Natural killer cell (primary cell): ENCODE measurements around the gene PLA2G4A. TPM values are rescaled to one million over a fixed set of nuclear protein-coding genes. Genes with fewer than 3 reads are reported as not detected.

Experiments used
- ATAC-seq, 3 donors: fragments of 150-1000 bp in 2 of 3; fragments of 200-7000 bp in 1 of 3; cut with Tn5 transposase; 1 replicate in 1 of 3; 2 replicates in 2 of 3; pipeline ENCODE4 v1.10.0; 2021; ENCODE audit warnings: mild to moderate bottlenecking in 2 of 3, moderate library complexity in 2 of 3
- DNase-seq, 2 donors: peaks; one replicate each; pipeline versions ENCODE4 v3.0.0 to v3.0.0-alpha.2; 2013 to 2021; ENCODE audit warnings: mixed read lengths in 1 of 2
- H3K27ac ChIP-seq: one replicate; pipeline ENCODE4 v1.5.1; 2013; ENCODE audit warnings: mild to moderate bottlenecking, low read length
- H3K27me3 ChIP-seq: one replicate; pipeline ENCODE4 v1.6.1; 2013; ENCODE audit warnings: low read length; ENCODE audit not compliant: control insufficient read depth, insufficient read depth
- H3K36me3 ChIP-seq: one replicate; pipeline ENCODE4 v1.6.1; 2013; ENCODE audit warnings: low read length; ENCODE audit not compliant: control insufficient read depth, insufficient read depth
- H3K4me1 ChIP-seq: one replicate; pipeline ENCODE4 v1.6.1; 2013; ENCODE audit warnings: low read length; ENCODE audit not compliant: control insufficient read depth, insufficient read depth
- H3K4me3 ChIP-seq: one replicate; pipeline ENCODE4 v1.5.1; 2013; ENCODE audit warnings: low read length
- H3K9me3 ChIP-seq: one replicate; pipeline ENCODE4 v1.6.1; 2013; ENCODE audit warnings: low read length; ENCODE audit not compliant: control insufficient read depth, insufficient read depth
- H3K27ac Mint-ChIP-seq, 2 donors: one replicate each; pipeline ENCODE4 v1.8.0; 2022; ENCODE audit warnings: mild to moderate bottlenecking in 2 of 2, mixed read lengths in 2 of 2, moderate library complexity in 1 of 2
- H3K27me3 Mint-ChIP-seq, 2 donors: one replicate each; pipeline ENCODE4 v1.8.0; 2022; ENCODE audit warnings: low read depth in 2 of 2, mixed read lengths in 2 of 2
- H3K36me3 Mint-ChIP-seq: one replicate; pipeline ENCODE4 v1.8.0; 2022; ENCODE audit warnings: mixed read lengths
- H3K4me1 Mint-ChIP-seq, 2 donors: one replicate each; pipeline ENCODE4 v1.8.0; 2022; ENCODE audit warnings: mixed read lengths in 2 of 2
- H3K4me3 Mint-ChIP-seq: one replicate; pipeline ENCODE4 v1.8.0; 2022; ENCODE audit warnings: mild to moderate bottlenecking, moderate library complexity, mixed read lengths
- H3K9me3 Mint-ChIP-seq, 2 donors: one replicate each; pipeline ENCODE4 v1.8.0; 2022; ENCODE audit warnings: mixed read lengths in 2 of 2
- CTCF ChIP-seq: fragments of 200-600 bp; IDR thresholded peaks from one replicate; pipeline ENCODE4 v1.8.0; 2022; ENCODE audit warnings: antibody characterized with exemption
- WGBS: methylation state at CpG from one replicate; pipeline ENCODE4 v1.1.7; 2013; ENCODE audit warnings: missing lambda C conversion rate; ENCODE audit not compliant: insufficient coverage; 5-methylcytosine and 5-hydroxymethylcytosine counted together
- intact Hi-C: fragments of 100-400 bp; cut with micrococcal nuclease; formaldehyde crosslinking; loops from one replicate; pipeline ENCODE4 v1.14.2; 2022
- total RNA-seq, 4 donors: library from RNA; stranded (reverse); fragments of 120-200 nt in 1 of 4; gene quantifications; one replicate each; pipeline versions ENCODE4 v1.2.3 to v1.2.4, GENCODE V29; 2013 to 2022

PLA2G4A gene
- total RNA-seq, 3 donors from 2014 or later (not counting 1 experiment from before 2014, with no cell fraction given), result 0.33 to 1.3 (median 0.45) TPM

- Histone ChIP-seq H3K4me3 (no peak overlapping the region), H3K27ac (no peak overlapping the region), H3K9me3 (no peaks in the 10 kb centered on the region), H3K4me1 (no peaks in the 10 kb centered on the region), H3K36me3 (no peaks in the 10 kb centered on the region), H3K27me3 (no peaks in the 10 kb centered on the region)
- DNase-seq, result no peak
- intact Hi-C loops, result no loop called here
- TF ChIP-seq CTCF, result no peak
- H3K9me3 Mint-ChIP-seq, result no peaks in the 10 kb centered on the region
- ATAC-seq, result no peak
- no peaks in the 10 kb centered on the region for H3K4me1 Mint-ChIP-seq
- no peaks in the 10 kb centered on the region for H3K36me3 Mint-ChIP-seq
- H3K27ac Mint-ChIP-seq, result no peak overlapping the region
- no peak overlapping the region for H3K4me3 Mint-ChIP-seq
- WGBS, result 75% methylated on average over 2 of the region's 3 CpGs
- H3K27me3 Mint-ChIP-seq, result no peaks in the 10 kb centered on the region
These were observed 108.4 kb downstream of the PLA2G4A start for GRCh38 chr1:186937016-186937670.

- no peak for TF ChIP-seq CTCF
- H3K4me1 ChIP-seq, result no peaks in the 10 kb centered on the region
- no peaks in the 10 kb centered on the region for H3K36me3 Mint-ChIP-seq
- H3K4me3 Mint-ChIP-seq, result no peak overlapping the region
- no peak overlapping the region for H3K27ac ChIP-seq
- 85% methylated on average over 6 of the region's 8 CpGs for WGBS
- ATAC-seq (no peak), DNase-seq (no peak)
- no peaks in the 10 kb centered on the region for H3K36me3 ChIP-seq
- H3K27me3 Mint-ChIP-seq, result no peaks in the 10 kb centered on the region
- intact Hi-C loops, result no loop called here
- no peak overlapping the region for H3K4me3 ChIP-seq
- peaks cover 2% of the 10 kb centered on the region in 2 donors for H3K9me3 Mint-ChIP-seq
- H3K27me3 ChIP-seq, result no peaks in the 10 kb centered on the region
- H3K27ac Mint-ChIP-seq, result no peak overlapping the region
- no peaks in the 10 kb centered on the region for H3K9me3 ChIP-seq
- no peaks in the 10 kb centered on the region for H3K4me1 Mint-ChIP-seq
These were observed 115.3 kb downstream of the PLA2G4A start for GRCh38 chr1:186943891-186944686.

GRCh38 chr1:186945146-186945545 lies 116.4 kb downstream of the PLA2G4A start:
- no peaks in the 10 kb centered on the region for H3K4me1 ChIP-seq
- no peaks in the 10 kb centered on the region for H3K27me3 Mint-ChIP-seq
- H3K27me3 ChIP-seq, result no peaks in the 10 kb centered on the region
- no peak for TF ChIP-seq CTCF
- no peak overlapping the region for H3K27ac Mint-ChIP-seq
- H3K4me3 Mint-ChIP-seq, result no peak overlapping the region
- ATAC-seq (no peak), DNase-seq (no peak)
- peaks cover 2 to 3% of the 10 kb centered on the region in 2 donors for H3K9me3 Mint-ChIP-seq
- intact Hi-C loops, result no loop called here
- H3K36me3 ChIP-seq, result no peaks in the 10 kb centered on the region
- H3K27ac ChIP-seq, result no peak overlapping the region
- H3K4me3 ChIP-seq, result no peak overlapping the region
- 93% methylated on average over 4 of the region's 4 CpGs for WGBS
- H3K9me3 ChIP-seq, result no peaks in the 10 kb centered on the region
- no peaks in the 10 kb centered on the region for H3K36me3 Mint-ChIP-seq
- no peaks in the 10 kb centered on the region for H3K4me1 Mint-ChIP-seq
